Right atrium auricular region (tissue), 2 donors: ENCODE data around the gene COTL1. TPM values are rescaled to one million over a fixed set of nuclear protein-coding genes. Genes with fewer than 3 reads are reported as not detected.

Experiments
- DNase-seq: peaks from one replicate; pipeline ENCODE4 v3.0.0-alpha.2; 2019; ENCODE audit warnings: low spot score
- H3K27ac ChIP-seq, 2 donors: fragments of 200-600 bp; sonication (generic); 1 replicate in 1 of 2; 2 replicates in 1 of 2; pipeline ENCODE4 v1.5.1; 2016 to 2019
- H3K27me3 ChIP-seq, 2 donors: fragments of 200-600 bp; sonication (generic); one replicate each; pipeline versions ENCODE4 v1.5.1 to v1.6.0; 2017 to 2019
- H3K36me3 ChIP-seq: fragments of 200-600 bp; sonication (generic); one replicate; pipeline ENCODE4 v1.5.1; 2016
- H3K4me1 ChIP-seq, 2 donors: fragments of 200-600 bp; sonication (generic); one replicate each; pipeline versions ENCODE4 v1.5.1 to v1.6.0; 2017 to 2019
- H3K4me3 ChIP-seq, 2 donors: fragments of 200-600 bp; sonication (generic); 1 replicate in 1 of 2; 2 replicates in 1 of 2; pipeline ENCODE4 v1.5.1; 2017 to 2019; ENCODE audit warnings: mild to moderate bottlenecking in 1 of 2, moderate library complexity in 1 of 2
- H3K9me3 ChIP-seq, 2 donors: fragments of 200-600 bp; sonication (generic); one replicate each; pipeline ENCODE4 v1.5.1; 2019
- total RNA-seq, 2 donors: library from RNA; depleted of rRNA; stranded (reverse); fragments of >200 nt; gene quantifications; one replicate each; pipeline ENCODE4 v1.1.0, GENCODE V29; 2016
- TF ChIP-seq, protein P1 (sequence below), 2 donors: fragments of 200-600 bp; sonication (generic); IDR thresholded peaks; one replicate each; pipeline ENCODE4 v1.5.1; 2019; ENCODE audit warnings: antibody characterized with exemption in 2 of 2

Gene COTL1
- total RNA-seq, 2 donors from 2014 or later, result 8.0 to 27.1 TPM

DNA sequence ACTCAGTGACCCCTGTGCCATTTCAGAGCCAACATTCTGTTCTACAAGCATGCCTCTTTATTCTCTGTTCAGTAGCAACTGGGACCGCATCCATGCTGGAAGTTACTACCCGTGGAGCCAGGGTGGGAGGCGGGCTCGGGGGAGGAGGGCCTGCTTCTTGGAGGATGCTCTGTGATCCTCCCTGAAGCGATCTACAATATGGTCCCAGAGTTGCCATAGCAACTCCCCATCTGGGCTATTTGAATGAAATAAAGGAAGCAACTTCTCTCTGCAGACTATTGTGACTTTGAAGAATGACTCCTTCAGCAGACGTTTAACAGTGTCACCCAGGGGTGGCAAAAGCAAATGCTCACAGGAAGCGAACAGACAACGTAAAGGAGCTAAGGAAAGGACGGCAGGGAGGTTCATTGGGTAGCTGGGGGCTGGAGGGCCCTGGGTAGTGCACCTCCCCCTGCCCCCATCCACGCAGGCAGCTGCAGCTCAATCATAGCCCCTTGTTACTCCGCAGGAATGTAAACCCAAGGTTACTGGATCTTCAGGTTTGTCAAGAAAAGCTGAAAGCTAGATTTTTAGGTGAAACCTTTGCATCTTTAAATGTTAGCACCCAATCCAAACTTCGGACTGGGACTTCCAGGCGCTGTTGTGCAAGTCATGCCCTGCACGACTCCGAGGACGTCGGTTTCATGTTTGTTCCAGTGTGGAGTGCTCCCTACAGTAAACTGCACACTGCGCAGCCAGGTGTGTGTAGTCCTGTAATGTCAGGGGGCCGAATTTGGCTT, 62.3 kb downstream of the COTL1 start:
- no peaks in the 10 kb centered on the region for H3K4me1 ChIP-seq
- no peaks in the 10 kb centered on the region for H3K27me3 ChIP-seq
- no peak for DNase-seq
- H3K4me3 ChIP-seq, result no peak overlapping the region
- TF ChIP-seq, protein P1, sequence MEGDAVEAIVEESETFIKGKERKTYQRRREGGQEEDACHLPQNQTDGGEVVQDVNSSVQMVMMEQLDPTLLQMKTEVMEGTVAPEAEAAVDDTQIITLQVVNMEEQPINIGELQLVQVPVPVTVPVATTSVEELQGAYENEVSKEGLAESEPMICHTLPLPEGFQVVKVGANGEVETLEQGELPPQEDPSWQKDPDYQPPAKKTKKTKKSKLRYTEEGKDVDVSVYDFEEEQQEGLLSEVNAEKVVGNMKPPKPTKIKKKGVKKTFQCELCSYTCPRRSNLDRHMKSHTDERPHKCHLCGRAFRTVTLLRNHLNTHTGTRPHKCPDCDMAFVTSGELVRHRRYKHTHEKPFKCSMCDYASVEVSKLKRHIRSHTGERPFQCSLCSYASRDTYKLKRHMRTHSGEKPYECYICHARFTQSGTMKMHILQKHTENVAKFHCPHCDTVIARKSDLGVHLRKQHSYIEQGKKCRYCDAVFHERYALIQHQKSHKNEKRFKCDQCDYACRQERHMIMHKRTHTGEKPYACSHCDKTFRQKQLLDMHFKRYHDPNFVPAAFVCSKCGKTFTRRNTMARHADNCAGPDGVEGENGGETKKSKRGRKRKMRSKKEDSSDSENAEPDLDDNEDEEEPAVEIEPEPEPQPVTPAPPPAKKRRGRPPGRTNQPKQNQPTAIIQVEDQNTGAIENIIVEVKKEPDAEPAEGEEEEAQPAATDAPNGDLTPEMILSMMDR (IDR thresholded peaks at IDR 0.05), result no peak
- H3K36me3 ChIP-seq, result no peaks in the 10 kb centered on the region
- H3K9me3 ChIP-seq, result no peaks in the 10 kb centered on the region
- H3K27ac ChIP-seq, result no peak overlapping the region

DNA sequence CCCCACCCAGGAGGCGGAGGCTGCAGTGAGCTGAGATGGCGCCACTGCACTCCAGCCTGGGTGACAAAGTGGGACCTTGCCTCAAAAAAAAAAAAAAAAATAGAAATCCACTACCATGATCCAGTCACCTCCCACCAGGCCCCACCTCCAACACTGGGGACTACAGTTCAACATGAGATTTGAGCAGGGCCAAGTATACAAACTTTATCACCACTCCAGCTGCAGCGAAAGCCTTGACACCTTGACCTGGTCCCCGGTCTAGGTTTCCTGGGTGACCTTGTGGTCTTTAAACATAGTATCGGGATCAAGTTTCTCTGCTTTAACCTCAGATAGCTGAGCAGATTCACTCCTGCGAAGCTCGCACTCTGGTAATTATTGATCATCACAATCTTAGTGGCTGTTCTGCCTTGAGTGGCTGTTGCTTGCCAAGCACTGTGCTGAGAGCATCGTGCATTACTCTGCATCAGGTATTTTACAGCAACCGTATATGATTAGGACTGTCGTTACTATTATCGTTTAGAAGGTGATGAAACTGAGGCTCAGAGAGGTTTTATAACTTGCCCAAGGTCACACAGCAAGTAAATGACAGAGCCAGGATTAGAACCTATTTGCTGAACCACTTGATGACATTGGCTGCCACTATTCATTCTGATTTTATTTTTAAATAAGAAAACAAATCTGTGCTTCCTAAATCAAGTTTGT, 63.1 kb downstream of the COTL1 start:
- H3K36me3 ChIP-seq, result no peaks in the 10 kb centered on the region
- no peak overlapping the region for H3K4me3 ChIP-seq
- H3K27ac ChIP-seq, result no peak overlapping the region
- no peaks in the 10 kb centered on the region for H3K27me3 ChIP-seq
- TF ChIP-seq, protein P1 (IDR thresholded peaks at IDR 0.05), result no peak
- no peaks in the 10 kb centered on the region for H3K4me1 ChIP-seq
- no peak for DNase-seq
- no peaks in the 10 kb centered on the region for H3K9me3 ChIP-seq

DNA sequence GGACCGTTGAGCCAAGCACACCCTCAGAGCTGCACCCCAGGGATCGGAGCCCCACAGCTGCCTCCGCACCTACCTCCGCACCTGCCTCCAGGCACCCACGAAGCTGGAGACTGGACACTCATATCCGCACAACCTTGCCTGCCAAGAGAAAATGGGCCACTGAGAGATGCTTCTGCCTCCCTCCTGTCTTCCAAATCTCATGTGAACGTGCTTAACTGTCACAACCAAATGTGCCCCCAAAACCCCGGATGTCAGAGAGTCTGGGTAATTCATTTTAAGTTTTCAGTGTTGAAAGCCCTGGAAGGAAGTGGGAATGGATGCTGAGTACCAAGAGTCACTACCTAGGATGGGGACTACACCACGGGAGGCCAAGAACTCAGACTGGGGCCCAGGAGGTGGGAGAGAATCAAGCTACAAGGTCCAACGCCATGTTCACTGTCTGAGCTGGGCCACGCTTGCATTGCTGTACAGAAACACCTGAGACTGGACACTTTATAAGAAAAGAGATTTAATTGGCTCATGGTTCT, 63.9 kb downstream of the COTL1 start:
- no peak for DNase-seq
- Histone ChIP-seq H3K27me3 (no peaks in the 10 kb centered on the region), H3K27ac (no peak overlapping the region), H3K4me1 (no peaks in the 10 kb centered on the region), H3K4me3 (no peak overlapping the region), H3K36me3 (no peaks in the 10 kb centered on the region), H3K9me3 (no peaks in the 10 kb centered on the region)
- TF ChIP-seq, protein P1 (IDR thresholded peaks at IDR 0.05), result no peak

DNA sequence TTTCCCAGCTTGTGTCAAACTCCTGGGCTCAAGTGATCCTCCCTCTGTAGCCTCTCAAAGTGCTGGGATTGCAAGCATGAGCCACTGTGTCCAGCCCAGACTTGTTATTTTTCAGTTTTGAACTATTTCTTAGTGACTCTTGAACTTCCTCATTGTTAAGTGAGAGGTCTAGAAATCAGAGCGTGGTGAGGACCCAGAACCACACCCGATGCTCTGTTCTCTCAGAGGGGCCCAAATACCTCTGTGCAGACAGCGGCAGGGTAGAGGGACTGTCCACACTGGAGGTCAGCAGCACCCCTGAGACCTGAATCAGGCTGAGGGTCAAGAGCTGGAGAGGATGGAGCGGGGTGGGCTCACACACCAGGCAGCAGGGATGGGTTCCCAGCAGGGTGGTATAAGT, 65.7 kb downstream of the COTL1 start:
- Histone ChIP-seq H3K4me1 (no peaks in the 10 kb centered on the region), H3K36me3 (no peaks in the 10 kb centered on the region), H3K27me3 (no peaks in the 10 kb centered on the region), H3K27ac (no peak overlapping the region), H3K9me3 (no peaks in the 10 kb centered on the region), H3K4me3 (no peak overlapping the region)
- no peak for DNase-seq
- TF ChIP-seq, protein P1 (IDR thresholded peaks at IDR 0.05), result no peak

DNA sequence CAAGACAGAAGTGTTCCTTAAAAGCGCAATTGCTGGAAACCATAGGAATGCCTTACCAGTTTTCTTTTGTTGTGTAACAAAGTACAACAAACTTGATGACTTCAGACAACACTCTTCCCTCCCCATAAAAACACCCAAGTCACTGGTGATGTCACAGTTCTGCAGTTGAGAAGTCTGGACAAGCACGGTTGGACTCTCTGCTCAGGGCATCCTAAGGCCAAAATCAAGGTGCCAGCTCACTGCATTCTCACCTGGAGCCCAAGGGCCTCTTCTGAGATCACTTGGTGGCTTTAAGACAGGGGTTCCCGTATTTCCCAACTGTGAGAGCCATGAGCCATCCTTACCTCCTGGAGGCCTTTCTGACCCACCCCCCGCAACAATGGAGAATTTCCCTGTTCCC, 67.8 kb downstream of the COTL1 start:
- no peaks in the 10 kb centered on the region for H3K9me3 ChIP-seq
- H3K27ac ChIP-seq, result no peak overlapping the region
- DNase-seq, result no peak
- H3K36me3 ChIP-seq, result no peaks in the 10 kb centered on the region
- no peak overlapping the region for H3K4me3 ChIP-seq
- TF ChIP-seq, protein P1 (IDR thresholded peaks at IDR 0.05), result no peak
- H3K4me1 ChIP-seq, result no peaks in the 10 kb centered on the region
- H3K27me3 ChIP-seq, result no peaks in the 10 kb centered on the region
